Measurements from ENCODE around the gene OR6J1. TPM values are rescaled to one million over a fixed set of nuclear protein-coding genes. Genes with fewer than 3 reads are reported as not detected.
"Not testable (repeated sequence)": the region's sequence is repeated elsewhere in the genome, so short reads cannot be mapped to it uniquely, and the experiment has no call there.

The OR6J1 gene
- total RNA-seq, 1 donor from 2014 or later = not detected

GRCh38 chr14:22685467-22685866 lies 41.3 kb upstream of the OR6J1 start:
- TF ChIP-seq CTCF (IDR thresholded peaks at IDR 0.05; ENCODE audit: partially characterized antibody, unreplicated experiment) = no peak
- Mint-ChIP-seq H3K36me3 (ENCODE audit: unreplicated experiment) (peaks cover 7% of the 10 kb centered on the region), H3K4me1 (ENCODE audit: low read depth, unreplicated experiment) (no peaks in the 10 kb centered on the region), H3K4me3 (ENCODE audit: unreplicated experiment) (no peak overlapping the region), H3K27ac (ENCODE audit: unreplicated experiment) (no peak overlapping the region), H3K9me3 (ENCODE audit: unreplicated experiment) (peaks cover 11% of the 10 kb centered on the region), H3K27me3 (ENCODE audit: unreplicated experiment) (peaks cover 2% of the 10 kb centered on the region)
- no peak for DNase-seq

- peaks cover 11% of the 10 kb centered on the region for H3K9me3 Mint-ChIP-seq (ENCODE audit: unreplicated experiment)
- H3K36me3 Mint-ChIP-seq (ENCODE audit: unreplicated experiment); DNase-seq; H3K27me3 Mint-ChIP-seq (ENCODE audit: unreplicated experiment); H3K4me3 Mint-ChIP-seq (ENCODE audit: unreplicated experiment); H3K4me1 Mint-ChIP-seq (ENCODE audit: low read depth, unreplicated experiment); H3K27ac Mint-ChIP-seq (ENCODE audit: unreplicated experiment): not testable (repeated sequence)
Measured at GRCh38 chr14:22683428-22683827, 39.3 kb upstream of the OR6J1 start.

GRCh38 chr14:22678221-22678620 lies 34.1 kb upstream of the OR6J1 start:
- DNase-seq = no peak
- Mint-ChIP-seq H3K27ac (ENCODE audit: unreplicated experiment) (no peak overlapping the region), H3K27me3 (ENCODE audit: unreplicated experiment) (no peaks in the 10 kb centered on the region), H3K4me3 (ENCODE audit: unreplicated experiment) (no peak overlapping the region), H3K36me3 (ENCODE audit: unreplicated experiment) (no peaks in the 10 kb centered on the region), H3K9me3 (ENCODE audit: unreplicated experiment) (peaks cover 2% of the 10 kb centered on the region), H3K4me1 (ENCODE audit: low read depth, unreplicated experiment) (no peaks in the 10 kb centered on the region)
- no peak for TF ChIP-seq CTCF (IDR thresholded peaks at IDR 0.05; ENCODE audit: partially characterized antibody, unreplicated experiment)

GRCh38 chr14:22677551-22677950 lies 33.4 kb upstream of the OR6J1 start:
- DNase-seq; H3K9me3 Mint-ChIP-seq (ENCODE audit: unreplicated experiment); H3K27ac Mint-ChIP-seq (ENCODE audit: unreplicated experiment): not testable (repeated sequence)

GRCh38 chr14:22671622-22672021 lies 27.5 kb upstream of the OR6J1 start:
- no peaks in the 10 kb centered on the region for H3K36me3 Mint-ChIP-seq (ENCODE audit: unreplicated experiment)
- no peak for TF ChIP-seq CTCF (IDR thresholded peaks at IDR 0.05; ENCODE audit: partially characterized antibody, unreplicated experiment)
- H3K4me1 Mint-ChIP-seq (ENCODE audit: low read depth, unreplicated experiment) = no peaks in the 10 kb centered on the region
- H3K9me3 Mint-ChIP-seq (ENCODE audit: unreplicated experiment) = peaks cover 1% of the 10 kb centered on the region
- no peak overlapping the region for H3K27ac Mint-ChIP-seq (ENCODE audit: unreplicated experiment)
- H3K27me3 Mint-ChIP-seq (ENCODE audit: unreplicated experiment) = peaks cover 1% of the 10 kb centered on the region
- no peak overlapping the region for H3K4me3 Mint-ChIP-seq (ENCODE audit: unreplicated experiment)
- DNase-seq = no peak

More at GRCh38 chr14:22677551-22677950, 33.4 kb upstream of the OR6J1 start:
- not testable (repeated sequence) for H3K4me3 Mint-ChIP-seq (ENCODE audit: unreplicated experiment); H3K36me3 Mint-ChIP-seq (ENCODE audit: unreplicated experiment); H3K27me3 Mint-ChIP-seq (ENCODE audit: unreplicated experiment); H3K4me1 Mint-ChIP-seq (ENCODE audit: low read depth, unreplicated experiment)

- Mint-ChIP-seq H3K27me3 (ENCODE audit: unreplicated experiment) (peaks cover 1% of the 10 kb centered on the region), H3K9me3 (ENCODE audit: unreplicated experiment) (peaks cover 3% of the 10 kb centered on the region), H3K4me1 (ENCODE audit: low read depth, unreplicated experiment) (no peaks in the 10 kb centered on the region), H3K4me3 (ENCODE audit: unreplicated experiment) (no peak overlapping the region), H3K36me3 (ENCODE audit: unreplicated experiment) (no peaks in the 10 kb centered on the region), H3K27ac (ENCODE audit: unreplicated experiment) (no peak overlapping the region)
- no peak for DNase-seq
- no peak for TF ChIP-seq CTCF (IDR thresholded peaks at IDR 0.05; ENCODE audit: partially characterized antibody, unreplicated experiment)
Measured at GRCh38 chr14:22668863-22669262, 24.7 kb upstream of the OR6J1 start.
